HG03442 (cell line): Measurements from ENCODE around the gene CDY2B.
"Not testable (repeated sequence)": the region's sequence is repeated elsewhere in the genome, so short reads cannot be mapped to it uniquely, and the experiment has no call there.

Experiments used
- ATAC-seq: cut with Tn5 transposase; IDR thresholded peaks from one replicate; pipeline ENCODE4 v1.9.1; 2021; ENCODE audit warnings: mild to moderate bottlenecking, moderate library complexity; ENCODE audit not compliant: unreplicated experiment

Gene CDY2B

GRCh38 chrY:17880120-17880519 lies at the start of gene CDY2B:
TSS of gene CDY2B (minus strand) at chrY:17880220. CDS start at chrY:17879892, 328 bp downstream.
- not testable (repeated sequence) for ATAC-seq

GRCh38 chrY:17908009-17908408 lies 28.0 kb upstream of the CDY2B start:
- not testable (repeated sequence) for ATAC-seq

GRCh38 chrY:17907351-17907750 lies 27.3 kb upstream of the CDY2B start:
- not testable (repeated sequence) for ATAC-seq

GRCh38 chrY:17881697-17882096 lies 1.7 kb upstream of the CDY2B start:
- ATAC-seq = not testable (repeated sequence)

GRCh38 chrY:17876767-17877166 lies 3.3 kb downstream of the CDY2B start:
- ATAC-seq = not testable (repeated sequence)

- not testable (repeated sequence) for ATAC-seq
Measured at GRCh38 chrY:17875401-17875800, 4.6 kb downstream of the CDY2B start.

GRCh38 chrY:17871194-17871903 lies 8.7 kb downstream of the CDY2B start:
- ATAC-seq = not testable (repeated sequence)

- ATAC-seq = not testable (repeated sequence)
Measured at GRCh38 chrY:17870737-17871136, 9.3 kb downstream of the CDY2B start.

GRCh38 chrY:17867850-17868249 lies 12.2 kb downstream of the CDY2B start:
- not testable (repeated sequence) for ATAC-seq

- ATAC-seq = not testable (repeated sequence)
Measured at GRCh38 chrY:17860634-17861033, 19.4 kb downstream of the CDY2B start.

- not testable (repeated sequence) for ATAC-seq
Measured at GRCh38 chrY:17856963-17857848, 22.8 kb downstream of the CDY2B start.

- not testable (repeated sequence) for ATAC-seq
Measured at GRCh38 chrY:17856508-17856907, 23.5 kb downstream of the CDY2B start.

- ATAC-seq = not testable (repeated sequence)
Measured at GRCh38 chrY:17849131-17849530, 30.9 kb downstream of the CDY2B start.

- ATAC-seq = not testable (repeated sequence)
Measured at GRCh38 chrY:17832149-17832548, 47.9 kb downstream of the CDY2B start.
